Bronchial epithelial cell (primary cell): ENCODE measurements around the gene HOMEZ. TPM values are rescaled to one million over a fixed set of nuclear protein-coding genes. Genes with fewer than 3 reads are reported as not detected.

ENCODE experiments used
- DNase-seq: peaks from one replicate; pipeline ENCODE4 v3.0.0-alpha.2; 2010; ENCODE audit warnings: low read depth
- FAIRE-seq: peaks from 2 replicates; lab custom pipeline; 2011; peaks lifted over from hg19 to GRCh38; lab: Jason Lieb, UNC
- H3K27me3 ChIP-seq: 2 replicates; pipeline ENCODE4 v1.5.1; 2011; ENCODE audit warnings: low read length; ENCODE audit not compliant: control insufficient read depth, insufficient read depth
- H3K36me3 ChIP-seq: 2 replicates; pipeline ENCODE4 v1.5.1; 2011; ENCODE audit warnings: low read length; ENCODE audit not compliant: control insufficient read depth, insufficient read depth
- H3K4me3 ChIP-seq: 2 replicates; pipeline ENCODE4 v1.5.1; 2011; ENCODE audit warnings: mild to moderate bottlenecking, low read depth, low read length, control low read depth
- CTCF ChIP-seq: IDR thresholded peaks from 2 replicates; pipeline ENCODE4 v1.5.1; 2011; ENCODE audit warnings: mild to moderate bottlenecking, moderate library complexity, low read length, control low read depth, inconsistent platforms; ENCODE audit not compliant: insufficient read depth, severe bottlenecking
- total RNA-seq: library from RNA; depleted of rRNA; stranded (reverse); fragments of >200 nt; gene quantifications from 2 replicates; pipeline ENCODE4 v1.2.1, GENCODE V29; 2014

Gene HOMEZ
- total RNA-seq, 1 donor from 2014 or later, result 5.0 TPM

GRCh38 chr14:23301288-23301968 is 15.5 kb upstream of the HOMEZ start:
- Histone ChIP-seq H3K27me3 (no peaks in the 10 kb centered on the region), H3K36me3 (peaks cover 1% of the 10 kb centered on the region), H3K4me3 (peak overlapping the region; percentile 61)
- DNase-seq, result peak; percentile 92
- no peak for FAIRE-seq
- TF ChIP-seq CTCF, result peak; percentile 75

- Histone ChIP-seq H3K27me3 (no peaks in the 10 kb centered on the region), H3K4me3 (peak overlapping the region; percentile 61), H3K36me3 (peaks cover 1% of the 10 kb centered on the region)
- DNase-seq (peak; percentile 36), FAIRE-seq (no peak)
- no peak for TF ChIP-seq CTCF
Measured at GRCh38 chr14:23300687-23301223, 14.8 kb upstream of the HOMEZ start.

DNA sequence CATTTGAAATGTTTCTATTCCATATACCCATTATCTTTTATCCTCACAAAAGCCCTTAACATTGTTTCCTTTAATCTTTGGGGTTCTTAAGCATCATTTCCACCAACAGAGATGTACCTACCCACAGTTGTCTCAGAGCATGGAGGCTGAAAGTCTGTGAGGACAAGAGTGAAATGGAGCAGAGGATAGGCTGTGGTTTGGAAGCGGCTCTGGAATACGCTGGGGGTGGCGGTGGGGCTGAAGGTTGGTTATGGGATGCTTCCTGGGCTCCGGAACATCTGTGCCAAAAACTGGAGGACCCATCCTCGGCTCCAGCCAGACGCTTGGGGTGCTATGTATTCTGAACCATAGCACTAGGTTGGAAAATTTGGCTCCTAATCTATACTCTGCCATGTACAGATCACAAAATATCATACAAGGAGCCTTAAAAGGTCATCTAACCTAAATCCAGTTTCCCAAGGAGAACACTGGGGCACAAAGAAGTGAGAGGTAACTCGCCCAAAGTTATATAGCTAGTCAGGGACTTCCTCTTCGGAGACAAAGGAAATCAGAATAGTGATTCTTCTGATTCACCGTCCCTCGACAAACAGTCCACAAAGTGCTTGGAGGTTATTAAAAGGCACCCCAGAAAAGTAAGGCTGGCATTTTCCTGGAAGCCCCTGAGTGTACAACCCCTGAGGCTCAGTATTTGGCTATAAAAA is 14.2 kb upstream of the HOMEZ start:
- Histone ChIP-seq H3K36me3 (peaks cover 1% of the 10 kb centered on the region), H3K4me3 (peak overlapping the region; percentile 61), H3K27me3 (no peaks in the 10 kb centered on the region)
- FAIRE-seq (no peak), DNase-seq (no peak)
- TF ChIP-seq CTCF, result no peak

DNA sequence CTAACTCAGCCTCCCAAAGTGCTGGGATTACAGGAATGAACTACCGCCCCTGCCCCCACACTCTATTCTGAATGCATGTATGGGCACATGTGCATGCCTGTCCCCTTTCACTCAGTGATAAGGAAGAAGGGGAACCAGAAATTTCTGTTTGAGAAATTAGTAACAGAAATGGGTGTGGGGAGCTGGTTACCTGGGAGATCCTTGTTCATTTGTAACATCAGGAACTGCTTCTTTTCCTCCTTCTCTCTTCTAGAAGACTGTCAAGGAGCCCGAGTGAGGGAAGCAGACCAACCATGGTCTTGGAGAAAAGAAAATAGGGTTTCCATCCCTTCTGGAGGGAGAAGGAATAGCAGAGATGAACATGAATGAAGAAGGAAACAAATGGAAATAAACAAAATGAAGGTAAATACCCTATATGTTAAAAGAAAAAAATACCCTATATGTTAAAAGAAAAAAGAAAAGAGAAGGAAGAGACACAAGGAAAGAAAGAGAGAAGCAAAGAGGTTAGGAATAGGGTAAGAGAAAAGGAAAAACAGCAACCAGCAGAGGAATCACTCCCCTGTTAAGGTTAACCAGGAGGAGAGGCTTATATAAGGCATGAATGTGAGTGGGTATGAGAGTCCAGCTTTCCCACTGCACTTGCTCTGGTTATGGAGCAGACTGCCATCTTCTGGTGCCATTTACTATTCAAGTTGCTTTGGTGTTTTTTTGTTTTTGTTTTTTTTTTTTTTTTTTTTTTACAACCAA is 13.5 kb upstream of the HOMEZ start:
- no peak overlapping the region for H3K4me3 ChIP-seq
- no peaks in the 10 kb centered on the region for H3K27me3 ChIP-seq
- H3K36me3 ChIP-seq, result peaks cover 1% of the 10 kb centered on the region
- FAIRE-seq (no peak), DNase-seq (peak; percentile 90)
- TF ChIP-seq CTCF, result peak; percentile 55

- TF ChIP-seq CTCF, result no peak
- FAIRE-seq (no peak), DNase-seq (no peak)
- Histone ChIP-seq H3K4me3 (no peak overlapping the region), H3K36me3 (peaks cover 1% of the 10 kb centered on the region), H3K27me3 (no peaks in the 10 kb centered on the region)
Measured at GRCh38 chr14:23297611-23298277, 11.8 kb upstream of the HOMEZ start.
